Activated CD8-positive, alpha-beta memory T cell treated with anti-CD3 and anti-CD28 coated beads for 36 hours (primary cell): ENCODE measurements around the gene SRRD. TPM values are rescaled to one million over a fixed set of nuclear protein-coding genes. Genes with fewer than 3 reads are reported as not detected.

Experiments used
- CTCF ChIA-PET: fragments of 350-600 bp; sonication (Branson Sonifier 250); formaldehyde crosslinking; loops from one replicate; lab custom pipeline; 2021; ENCODE audit warnings: antibody characterized with exemption; lab: Charles Lee
- POLR2A ChIA-PET: fragments of 350-600 bp; sonication (Branson Sonifier 250); formaldehyde crosslinking; loops from one replicate; lab custom pipeline; 2021; ENCODE audit warnings: antibody characterized with exemption; lab: Charles Lee
- total RNA-seq, 2 experiments: library from RNA; stranded (reverse); gene quantifications; one replicate each; pipeline ENCODE4 v1.2.3, GENCODE V29; 2021

Gene SRRD
- total RNA-seq, 2 experiments from 2014 or later = 33.6 to 33.8 TPM

DNA sequence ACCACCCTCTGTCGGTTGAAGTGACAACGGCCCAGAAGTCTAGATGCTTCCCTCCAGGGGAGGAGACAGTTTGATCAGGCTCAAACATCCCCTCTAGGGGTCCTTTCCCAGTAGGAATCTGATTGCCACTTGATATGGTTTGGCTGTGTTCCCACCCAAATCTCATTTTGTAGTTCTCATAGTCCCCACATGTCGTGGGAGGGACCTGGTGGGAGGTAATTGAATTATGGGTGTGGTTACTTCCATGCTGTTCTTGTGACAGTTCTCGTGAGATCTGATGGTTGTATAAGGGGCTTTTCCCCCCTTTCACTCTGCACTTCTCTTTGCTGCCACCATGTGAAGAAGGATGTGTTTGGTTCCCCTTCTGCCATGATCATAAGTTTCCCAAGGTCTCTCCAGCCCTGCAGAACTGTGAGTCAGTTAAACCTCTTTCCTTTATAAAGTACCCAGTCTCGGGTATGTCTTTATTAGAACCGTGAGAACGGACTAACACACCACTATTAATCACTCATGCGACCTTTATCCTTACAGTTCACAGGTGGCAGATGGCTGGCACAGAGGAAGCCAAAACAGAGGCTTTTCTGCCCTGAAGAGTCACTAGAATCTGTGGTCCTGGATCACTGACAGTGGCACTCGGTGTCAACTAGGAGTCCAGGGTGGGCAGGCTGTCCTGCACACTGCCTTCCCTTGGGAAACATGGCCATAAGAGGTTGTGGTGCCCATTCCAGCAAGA is 33.1 kb upstream of the SRRD start:
- ChIA-PET POLR2A (no interaction called here), CTCF (no interaction called here)

- ChIA-PET CTCF (interaction anchor here (1.2 to 1.4 kb wide), 2 partner anchors 9 to 85 kb away, joined by 4 to 7 read pairs; no protein-coding TSS in a partner anchor), POLR2A (no interaction called here)
Measured at GRCh38 chr22:26452236-26453016, 31.3 kb upstream of the SRRD start.

GRCh38 chr22:26453216-26453615 is 30.5 kb upstream of the SRRD start:
- CTCF ChIA-PET = interaction anchor here (0.7 to 1.4 kb wide), 3 partner anchors 8 to 226 kb away, joined by 3 to 7 read pairs (median 4); no protein-coding TSS in a partner anchor
- POLR2A ChIA-PET = no interaction called here

GRCh38 chr22:26453812-26454500 is 29.7 kb upstream of the SRRD start:
- ChIA-PET POLR2A (interaction anchor here (0.6 kb wide), 1 partner anchor 13 kb away, joined by 5 read pairs; no protein-coding TSS in a partner anchor), CTCF (interaction anchor here (0.7 to 1.4 kb wide), 3 partner anchors 7 to 225 kb away, joined by 3 to 7 read pairs (median 4); no protein-coding TSS in a partner anchor)

DNA sequence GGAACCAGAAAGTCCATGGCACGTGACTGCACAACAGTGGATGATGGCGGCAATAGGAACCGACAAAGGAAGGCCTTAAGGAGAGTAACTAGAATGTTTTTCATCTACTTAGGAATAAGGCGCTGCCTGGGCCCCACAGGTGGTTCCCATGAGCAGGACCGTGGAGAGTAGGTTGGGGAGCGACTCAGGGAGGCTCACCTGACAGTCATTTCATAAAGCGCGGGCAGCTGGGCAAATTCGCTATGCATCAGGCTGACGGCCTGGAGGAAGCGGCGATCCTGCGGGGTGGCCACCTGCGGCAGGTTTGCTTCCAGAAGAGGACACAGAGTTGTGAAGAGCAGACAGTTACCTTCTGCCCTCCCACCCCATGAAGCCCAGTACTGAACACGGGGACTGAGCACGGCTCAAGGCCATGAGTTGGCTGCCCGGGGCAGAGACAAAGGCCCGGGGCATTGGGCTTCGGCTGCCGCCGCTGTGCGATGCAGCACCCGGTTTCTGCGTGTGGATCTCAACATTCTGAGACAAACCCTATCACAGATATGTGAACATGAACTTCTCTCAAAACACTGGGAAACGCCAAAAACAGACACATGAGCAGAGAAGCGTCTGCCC is 25.9 kb upstream of the SRRD start:
- ChIA-PET POLR2A (interaction anchor here (0.7 kb wide), 1 partner anchor 1687 kb away, joined by 7 read pairs; no protein-coding TSS in a partner anchor), CTCF (interaction anchor here (0.6 to 0.7 kb wide), 2 partner anchors 715 to 1097 kb away, joined by 3 to 5 read pairs; no protein-coding TSS in a partner anchor)

DNA sequence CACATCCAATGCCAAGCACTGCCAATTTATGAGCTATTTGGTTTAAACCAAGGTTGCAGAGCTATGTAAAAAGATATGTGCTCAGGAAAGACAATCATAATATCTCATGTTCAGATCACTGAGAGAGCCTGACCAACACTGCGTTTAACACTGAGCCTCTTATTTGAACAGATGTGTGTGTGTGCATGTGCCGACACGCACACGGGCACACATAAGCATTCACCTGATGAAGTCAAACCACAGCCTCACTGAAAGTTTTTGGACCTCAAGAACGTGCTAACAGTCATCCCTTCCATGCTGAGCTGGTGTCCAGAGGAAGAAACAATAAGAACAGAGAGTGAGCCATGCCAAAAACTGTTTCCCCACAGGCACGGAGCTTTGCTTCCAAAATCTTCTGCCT is 23.5 kb upstream of the SRRD start:
- CTCF ChIA-PET = interaction anchor here (0.9 to 3.6 kb wide), 8 partner anchors 7 to 130 kb away, joined by 3 to 26 read pairs (median 4); no protein-coding TSS in a partner anchor

GRCh38 chr22:26461188-26461810 is 22.4 kb upstream of the SRRD start:
- POLR2A ChIA-PET = no interaction called here
- CTCF ChIA-PET = interaction anchor here (0.8 to 3.6 kb wide), 16 partner anchors 8 to 131 kb away, joined by 3 to 26 read pairs (median 3); no protein-coding TSS in a partner anchor

More for the DNA sequence above, 23.5 kb upstream of the SRRD start:
- POLR2A ChIA-PET = no interaction called here

GRCh38 chr22:26462051-26462450 is 21.6 kb upstream of the SRRD start:
- POLR2A ChIA-PET = no interaction called here
- CTCF ChIA-PET = interaction anchor here (0.8 to 3.6 kb wide), 6 partner anchors 13 to 96 kb away, joined by 3 to 26 read pairs (median 5); no protein-coding TSS in a partner anchor

- ChIA-PET POLR2A (no interaction called here), CTCF (interaction anchor here (1.2 to 3.6 kb wide), 3 partner anchors 14 to 97 kb away, joined by 3 to 26 read pairs (median 6); no protein-coding TSS in a partner anchor)
Measured at GRCh38 chr22:26462641-26463040, 21.0 kb upstream of the SRRD start.

DNA sequence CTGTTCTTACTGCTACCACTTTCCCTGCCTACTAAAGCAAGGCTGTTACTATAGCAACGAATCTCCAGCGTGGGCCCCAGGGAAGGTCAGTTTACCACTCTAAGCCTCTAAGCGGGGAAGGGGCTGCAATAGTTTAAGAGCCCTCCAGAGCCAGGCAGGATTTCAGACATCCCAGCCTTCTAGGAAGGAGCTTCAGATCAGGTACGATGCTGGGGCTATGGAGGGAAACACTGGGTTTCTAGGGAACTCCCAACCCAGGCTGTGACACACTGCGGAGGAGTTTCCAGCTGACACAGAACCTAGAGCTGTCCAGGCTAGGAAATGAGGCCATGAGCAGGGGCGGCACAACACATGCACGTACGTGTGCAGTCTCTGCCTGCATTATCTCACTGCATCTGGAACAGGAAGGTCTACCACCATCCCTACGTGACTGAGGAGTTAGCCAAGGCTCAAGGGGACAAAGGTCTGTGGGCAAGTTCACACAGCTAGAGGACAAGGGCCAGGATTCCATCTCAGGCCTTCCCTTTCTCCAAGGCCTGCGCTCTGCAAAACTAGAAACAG is 20.5 kb upstream of the SRRD start:
- ChIA-PET CTCF (interaction anchor here (1.1 to 3.6 kb wide), 2 partner anchors 98 to 99 kb away, joined by 3 to 26 read pairs; no protein-coding TSS in a partner anchor), POLR2A (no interaction called here)

DNA sequence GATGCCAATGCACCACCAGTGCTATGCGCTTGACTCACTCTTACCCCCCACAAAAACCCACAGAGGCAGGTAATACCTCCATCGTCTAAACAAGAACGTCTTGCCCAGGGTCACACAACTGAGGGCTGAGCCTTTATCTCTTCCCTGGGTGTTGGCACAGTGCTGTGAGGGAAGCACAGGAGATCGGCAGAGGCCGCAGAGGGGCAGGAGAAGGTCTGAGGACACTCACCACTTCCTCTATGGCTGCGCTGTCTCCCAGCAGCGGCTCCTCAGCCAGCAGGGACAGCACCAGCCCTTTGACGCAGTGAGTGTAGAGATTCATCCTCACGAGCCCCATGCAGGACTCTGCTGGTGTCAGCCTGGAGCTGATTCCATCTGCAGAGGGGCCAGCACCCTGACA is 20.0 kb upstream of the SRRD start:
- CTCF ChIA-PET = interaction anchor here (1.1 kb wide), 1 partner anchor 99 kb away, joined by 3 read pairs; no protein-coding TSS in a partner anchor
- POLR2A ChIA-PET = no interaction called here

GRCh38 chr22:26464312-26464711 is 19.4 kb upstream of the SRRD start:
- POLR2A ChIA-PET = interaction anchor here (0.6 kb wide), 1 partner anchor 44 kb away, joined by 5 read pairs; no protein-coding TSS in a partner anchor
- CTCF ChIA-PET = interaction anchor here (1.1 kb wide), 1 partner anchor 100 kb away, joined by 3 read pairs; no protein-coding TSS in a partner anchor

GRCh38 chr22:26466196-26466595 is 17.5 kb upstream of the SRRD start:
- POLR2A ChIA-PET = no interaction called here
- CTCF ChIA-PET = interaction anchor here (1.0 kb wide), 1 partner anchor 178 kb away, joined by 3 read pairs; no protein-coding TSS in a partner anchor

GRCh38 chr22:26470807-26471206 is 12.9 kb upstream of the SRRD start:
- CTCF ChIA-PET = no interaction called here

DNA sequence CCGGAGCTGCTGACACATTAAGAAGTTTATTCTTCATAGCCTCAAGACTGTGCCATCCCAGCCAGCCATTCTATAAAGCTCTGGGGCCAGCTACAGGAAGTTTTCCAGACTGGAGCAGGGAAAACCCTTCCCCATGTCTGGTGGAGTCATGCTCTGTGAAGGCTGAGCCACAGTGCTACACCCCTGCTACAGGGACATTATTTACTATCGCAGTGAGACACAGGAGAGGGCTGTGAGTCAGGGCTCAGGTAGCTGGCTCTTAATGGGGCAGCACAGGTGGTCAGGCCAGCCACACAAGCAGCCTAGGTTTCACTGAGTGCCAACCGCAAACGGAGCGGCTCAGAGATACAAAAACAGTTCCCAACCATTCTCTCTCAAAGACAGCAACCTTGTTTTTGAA is 12.2 kb upstream of the SRRD start:
- ChIA-PET POLR2A (no interaction called here), CTCF (no interaction called here)

More at GRCh38 chr22:26470807-26471206, 12.9 kb upstream of the SRRD start:
- POLR2A ChIA-PET = no interaction called here

DNA sequence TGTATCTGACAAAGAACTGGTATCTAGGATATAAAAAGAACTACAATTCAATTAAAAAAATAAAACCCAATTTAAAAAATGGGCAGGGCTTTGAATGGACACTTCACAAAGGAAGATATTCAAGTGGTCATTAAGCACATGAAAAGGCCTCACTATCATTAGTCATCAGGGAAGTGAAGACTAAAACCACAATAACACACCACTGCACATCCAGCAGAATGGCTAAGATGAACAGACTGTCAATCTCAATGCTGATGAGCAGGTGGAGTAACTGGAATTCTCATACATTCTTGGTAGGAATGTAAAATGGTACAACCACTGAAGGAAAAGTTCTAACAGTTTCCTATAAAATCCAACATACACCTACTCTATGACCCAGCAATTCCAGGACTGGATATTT is 9.0 kb upstream of the SRRD start:
- POLR2A ChIA-PET = no interaction called here
- CTCF ChIA-PET = interaction anchor here (1.1 kb wide), 1 partner anchor 8 kb away, joined by 3 read pairs; no protein-coding TSS in a partner anchor

GRCh38 chr22:26476705-26477340 is 6.9 kb upstream of the SRRD start:
- ChIA-PET CTCF (interaction anchor here (0.9 to 1.0 kb wide), 2 partner anchors 51 to 113 kb away, joined by 3 to 5 read pairs; no protein-coding TSS in a partner anchor), POLR2A (no interaction called here)
